CD14-positive monocyte (primary cell): Measurements from ENCODE around the gene HSPA6. TPM values are rescaled to one million over a fixed set of nuclear protein-coding genes. Genes with fewer than 3 reads are reported as not detected.
"Not testable (repeated sequence)": the region's sequence is repeated elsewhere in the genome, so short reads cannot be mapped to it uniquely, and the experiment has no call there.

Source experiments
- DNase-seq, 3 donors: peaks; one replicate each; pipeline ENCODE4 v3.0.0-alpha.2; 2011 to 2022
- H2AFZ ChIP-seq: 2 replicates; pipeline ENCODE4 v1.6.0; 2012; ENCODE audit warnings: mild to moderate bottlenecking, low read depth, low read length, inconsistent platforms; ENCODE audit not compliant: insufficient read depth, poor library complexity, severe bottlenecking
- H3K27ac ChIP-seq, 2 donors: 1 replicate in 1 of 2; 2 replicates in 1 of 2; pipeline ENCODE4 v1.5.1; 2012 to 2013; ENCODE audit warnings: low read length in 2 of 2, control low read depth in 1 of 2, inconsistent platforms in 1 of 2, low read depth in 1 of 2, mild to moderate bottlenecking in 1 of 2
- H3K27me3 ChIP-seq, 2 donors: one replicate each; pipeline versions ENCODE4 v1.6.0 to v1.6.1; 2011 to 2013; ENCODE audit warnings: low read length in 2 of 2; ENCODE audit not compliant: control insufficient read depth in 2 of 2, insufficient read depth in 2 of 2
- H3K36me3 ChIP-seq, 2 donors: replicated peaks in 1 of 2; 1 replicate in 1 of 2; 2 replicates in 1 of 2; pipeline versions ENCODE4 v1.5.1 to v1.6.1; 2012 to 2013; ENCODE audit warnings: low read length in 2 of 2, control low read depth in 1 of 2, inconsistent platforms in 1 of 2, mild to moderate bottlenecking in 1 of 2; ENCODE audit not compliant: insufficient read depth in 2 of 2, control insufficient read depth in 1 of 2
- H3K4me1 ChIP-seq, 2 donors: 1 replicate in 1 of 2; 2 replicates in 1 of 2; pipeline versions ENCODE4 v1.5.1 to v1.6.1; 2012 to 2013; ENCODE audit warnings: low read length in 2 of 2, control low read depth in 1 of 2, inconsistent platforms in 1 of 2, mild to moderate bottlenecking in 1 of 2, moderate library complexity in 1 of 2; ENCODE audit not compliant: insufficient read depth in 2 of 2, control insufficient read depth in 1 of 2
- H3K4me2 ChIP-seq: replicated peaks from 2 replicates; pipeline ENCODE3; 2012; ENCODE audit warnings: low read length, moderate library complexity, mild to moderate bottlenecking; ENCODE audit not compliant: poor library complexity, severe bottlenecking; ENCODE audit errors: extremely low read depth
- H3K4me3 ChIP-seq, 3 experiments: fragments of 200-600 bp in 1 of 3; sonication (generic) in 1 of 3; replicated peaks in 1 of 3; 1 replicate in 2 of 3; 2 replicates in 1 of 3; pipeline ENCODE4 v1.5.1; 2011 to 2013; ENCODE audit warnings: low read length in 3 of 3, mild to moderate bottlenecking in 3 of 3, control low read depth in 2 of 3, low read depth in 2 of 3, inconsistent platforms in 1 of 3, moderate library complexity in 1 of 3
- H3K79me2 ChIP-seq: 2 replicates; pipeline ENCODE4 v1.6.0; 2012; ENCODE audit warnings: mild to moderate bottlenecking, control low read depth, inconsistent platforms, low read length, moderate library complexity; ENCODE audit not compliant: insufficient read depth
- H3K9ac ChIP-seq: 2 replicates; pipeline ENCODE4 v1.6.0; 2017; ENCODE audit warnings: low read length, mild to moderate bottlenecking; ENCODE audit not compliant: insufficient read depth, poor library complexity, severe bottlenecking
- H3K9me3 ChIP-seq, 2 donors: replicated peaks in 1 of 2; 1 replicate in 1 of 2; 2 replicates in 1 of 2; pipeline versions ENCODE4 v1.5.1 to v1.6.1; 2012 to 2013; ENCODE audit warnings: low read length in 2 of 2, control low read depth in 1 of 2; ENCODE audit not compliant: control insufficient read depth in 1 of 2, insufficient read depth in 1 of 2
- H4K20me1 ChIP-seq: 2 replicates; pipeline ENCODE4 v1.6.0; 2012; ENCODE audit warnings: mild to moderate bottlenecking, low read length, control low read depth, moderate library complexity; ENCODE audit not compliant: insufficient read depth
- H3K27ac Mint-ChIP-seq, 7 donors: one replicate each; pipeline ENCODE4 v1.8.0; 2020; ENCODE audit warnings: mild to moderate bottlenecking in 7 of 7, mixed read lengths in 7 of 7, moderate library complexity in 6 of 7, inconsistent platforms in 2 of 7
- H3K27me3 Mint-ChIP-seq, 3 donors: one replicate each; pipeline ENCODE4 v1.8.0; 2021 to 2022; ENCODE audit warnings: low read depth in 3 of 3, mild to moderate bottlenecking in 3 of 3, mixed read lengths in 3 of 3, moderate library complexity in 3 of 3, inconsistent platforms in 1 of 3
- H3K36me3 Mint-ChIP-seq, 2 donors: one replicate each; pipeline ENCODE4 v1.8.0; 2020; ENCODE audit warnings: mixed read lengths in 2 of 2, inconsistent platforms in 1 of 2, mild to moderate bottlenecking in 1 of 2
- H3K4me1 Mint-ChIP-seq: one replicate; pipeline ENCODE4 v1.8.0; 2020; ENCODE audit warnings: mild to moderate bottlenecking, mixed read lengths
- H3K4me3 Mint-ChIP-seq, 2 donors: one replicate each; pipeline ENCODE4 v1.8.0; 2020; ENCODE audit warnings: mild to moderate bottlenecking in 2 of 2, mixed read lengths in 2 of 2, moderate library complexity in 1 of 2
- H3K9me3 Mint-ChIP-seq, 7 donors: one replicate each; pipeline ENCODE4 v1.8.0; 2020 to 2022; ENCODE audit warnings: mixed read lengths in 7 of 7, mild to moderate bottlenecking in 6 of 7, moderate library complexity in 6 of 7, inconsistent platforms in 2 of 7
- WGBS: methylation state at CpG from one replicate; pipeline ENCODE4 v1.1.5; 2013; ENCODE audit warnings: missing lambda C conversion rate; ENCODE audit not compliant: insufficient coverage; 5-methylcytosine and 5-hydroxymethylcytosine counted together
- intact Hi-C, 2 donors: fragments of 100-400 bp; cut with micrococcal nuclease; formaldehyde crosslinking; loops; one replicate each; pipeline versions ENCODE4 v1.15.0 to v1.15.1; 2023
- polyA plus RNA-seq, 3 donors: library from polyadenylated mRNA; depleted of rRNA in 1 of 3; unstranded in 2 of 3; stranded (reverse) in 1 of 3; fragments of 300-500 nt in 2 of 3; fragments of >200 nt in 1 of 3; fragmentation: Illumina TruSeq in 2 of 3; gene quantifications; 1 replicate in 2 of 3; 2 replicates in 1 of 3; pipeline ENCODE4 v1.2.3, GENCODE V29; 2012 to 2021

The HSPA6 gene
- polyA plus RNA-seq, 3 donors, result 3.4 to 37.5 (median 19.3) TPM

GRCh38 chr1:161528550-161528949, 4.2 kb downstream of the HSPA6 start:
- Mint-ChIP-seq H3K27ac (peak overlapping the region in 6 of 7 donors; percentile 81 to 88 (median 88)), H3K36me3 (peaks cover 11 to 17% of the 10 kb centered on the region in 2 donors), H3K4me3 (peak overlapping the region in 1 of 2 donors; percentile 67), H3K4me1 (peaks cover 60% of the 10 kb centered on the region)
- H3K9me3 ChIP-seq, H3K4me2 ChIP-seq, H3K27me3 Mint-ChIP-seq, H3K9ac ChIP-seq, H3K4me3 ChIP-seq, H3K27me3 ChIP-seq, H4K20me1 ChIP-seq, H3K9me3 Mint-ChIP-seq, H3K36me3 ChIP-seq, H2AFZ ChIP-seq, intact Hi-C loops, H3K79me2 ChIP-seq: not testable (repeated sequence)
- no CpG with 5 or more reads among the region's 3 CpGs for WGBS
- Histone ChIP-seq H3K4me1 (peaks cover 63 to 71% of the 10 kb centered on the region in 2 donors), H3K27ac (peak overlapping the region in 1 of 2 donors; percentile 26)
- peak in 2 of 3 donors; percentile 59 to 60 for DNase-seq

GRCh38 chr1:161529463-161530104, 5.2 kb downstream of the HSPA6 start:
- H3K9me3 Mint-ChIP-seq, H2AFZ ChIP-seq, H4K20me1 ChIP-seq, H3K79me2 ChIP-seq, intact Hi-C loops, H3K9ac ChIP-seq, H3K27me3 Mint-ChIP-seq, H3K36me3 ChIP-seq, H3K27me3 ChIP-seq, H3K9me3 ChIP-seq: not testable (repeated sequence)
- 16% methylated on average over 6 of the region's 19 CpGs for WGBS
- Histone ChIP-seq H3K4me2 (peak overlapping the region; percentile 69), H3K4me1 (peaks cover 63 to 68% of the 10 kb centered on the region in 2 donors), H3K4me3 (peak overlapping the region; percentile 69 to 84 (median 83)), H3K27ac (peak overlapping the region; percentile 76 to 91)
- peak in 1 of 3 donors; percentile 20 for DNase-seq
- H3K36me3 Mint-ChIP-seq, result peaks cover 9 to 15% of the 10 kb centered on the region in 2 donors
- H3K27ac Mint-ChIP-seq, result peak overlapping the region; percentile 35 to 95 (median 88)
- peaks cover 61% of the 10 kb centered on the region for H3K4me1 Mint-ChIP-seq
- H3K4me3 Mint-ChIP-seq, result peak overlapping the region; percentile 89 to 91

- Histone ChIP-seq H3K9ac (peak overlapping the region; percentile 57), H3K4me3 (peak overlapping the region; percentile 69 to 84 (median 83)), H3K4me1 (peaks cover 59 to 64% of the 10 kb centered on the region in 2 donors), H3K4me2 (peak overlapping the region; percentile 69), H3K27ac (peak overlapping the region; percentile 76 to 91)
- DNase-seq, result peak; percentile 51 to 65 (median 61)
- H3K9me3 Mint-ChIP-seq, H3K79me2 ChIP-seq, intact Hi-C loops, H3K9me3 ChIP-seq, H2AFZ ChIP-seq, H3K36me3 ChIP-seq, H3K27me3 Mint-ChIP-seq, H4K20me1 ChIP-seq, H3K27me3 ChIP-seq: not testable (repeated sequence)
- 0% methylated on average over 3 of the region's 13 CpGs for WGBS
- peaks cover 57% of the 10 kb centered on the region for H3K4me1 Mint-ChIP-seq
- peak overlapping the region; percentile 85 to 95 (median 90) for H3K27ac Mint-ChIP-seq
- peak overlapping the region; percentile 89 to 91 for H3K4me3 Mint-ChIP-seq
- H3K36me3 Mint-ChIP-seq, result peaks cover 9 to 15% of the 10 kb centered on the region in 2 donors
Observed at GRCh38 chr1:161530158-161530557, 5.8 kb downstream of the HSPA6 start.

- peak overlapping the region; percentile 69 to 84 (median 83) for H3K4me3 ChIP-seq
- 0% methylated on average over 29 of the region's 56 CpGs for WGBS
- H3K36me3 ChIP-seq, H3K9me3 ChIP-seq, intact Hi-C loops, H3K36me3 Mint-ChIP-seq, H3K9me3 Mint-ChIP-seq, H4K20me1 ChIP-seq, H3K27me3 ChIP-seq, H3K79me2 ChIP-seq, H3K27me3 Mint-ChIP-seq: not testable (repeated sequence)
- peak overlapping the region; percentile 57 for H3K9ac ChIP-seq
- peak overlapping the region; percentile 76 to 91 for H3K27ac ChIP-seq
- peaks cover 51 to 56% of the 10 kb centered on the region in 2 donors for H3K4me1 ChIP-seq
- Mint-ChIP-seq H3K27ac (peak overlapping the region; percentile 85 to 95 (median 90)), H3K4me1 (peaks cover 52% of the 10 kb centered on the region), H3K4me3 (peak overlapping the region; percentile 89 to 91)
- peak overlapping the region; percentile 69 for H3K4me2 ChIP-seq
- H2AFZ ChIP-seq, result peak overlapping the region; percentile 77
- DNase-seq, result peak; percentile 82 to 91 (median 90)
Observed at GRCh38 chr1:161530671-161531641, 6.6 kb downstream of the HSPA6 start.
